Stimulated activated CD8-positive, alpha-beta memory T cell treated with anti-CD3 and anti-CD28 coated beads, Interleukin-4, amount 100 ng/mL, for 24 hours (primary cell): ENCODE measurements around the gene POLR3A.

Source experiments
- DNase-seq: peaks from one replicate; pipeline ENCODE4 v3.0.0-alpha.2; 2020; ENCODE audit warnings: low read depth

POLR3A gene

GRCh38 chr10:78046711-78047269 lies 17.5 kb upstream of the POLR3A start:
- no peak for DNase-seq

DNA sequence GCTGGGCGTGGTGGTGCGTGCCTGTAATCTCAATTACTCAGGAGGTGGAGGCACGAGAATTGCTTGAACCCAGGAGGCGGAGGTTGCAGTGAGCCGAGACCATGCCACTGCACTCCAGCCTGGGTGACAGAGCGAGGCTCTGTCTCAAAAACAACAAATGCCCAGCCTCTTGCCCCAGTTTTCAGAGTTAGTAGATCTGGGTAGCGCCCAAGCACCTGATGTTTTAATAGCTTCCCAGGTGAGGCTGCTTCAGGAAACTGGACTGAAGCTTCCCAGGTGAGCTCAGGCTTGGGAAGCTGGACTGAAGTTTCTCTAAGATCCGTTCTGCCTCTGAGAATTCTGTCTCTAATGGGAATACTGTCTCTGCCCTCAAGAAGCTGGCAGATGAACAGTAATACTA lies 16.5 kb upstream of the POLR3A start:
- no peak for DNase-seq

- no peak for DNase-seq
These were observed 15.9 kb upstream of the POLR3A start for GRCh38 chr10:78045237-78045636.

DNA sequence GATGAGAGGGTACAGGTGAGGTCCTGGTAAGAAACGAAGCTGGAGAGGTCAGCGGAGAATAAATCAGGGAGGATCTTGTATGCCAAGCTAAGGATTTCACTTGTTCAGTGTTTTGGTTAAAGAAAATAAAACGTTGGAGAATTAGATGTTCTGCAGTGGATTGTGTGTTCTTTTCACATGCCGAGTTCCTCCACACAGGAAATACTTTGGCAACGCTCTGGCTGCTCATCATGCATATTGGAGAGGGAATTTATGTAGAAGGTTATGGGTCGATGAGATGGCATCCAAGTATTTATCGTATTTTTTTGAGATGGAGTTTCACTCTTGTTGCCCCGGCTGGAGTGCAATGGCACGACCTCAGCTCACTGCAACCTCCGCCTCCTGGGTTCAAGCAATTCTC lies 15.4 kb upstream of the POLR3A start:
- no peak for DNase-seq

DNA sequence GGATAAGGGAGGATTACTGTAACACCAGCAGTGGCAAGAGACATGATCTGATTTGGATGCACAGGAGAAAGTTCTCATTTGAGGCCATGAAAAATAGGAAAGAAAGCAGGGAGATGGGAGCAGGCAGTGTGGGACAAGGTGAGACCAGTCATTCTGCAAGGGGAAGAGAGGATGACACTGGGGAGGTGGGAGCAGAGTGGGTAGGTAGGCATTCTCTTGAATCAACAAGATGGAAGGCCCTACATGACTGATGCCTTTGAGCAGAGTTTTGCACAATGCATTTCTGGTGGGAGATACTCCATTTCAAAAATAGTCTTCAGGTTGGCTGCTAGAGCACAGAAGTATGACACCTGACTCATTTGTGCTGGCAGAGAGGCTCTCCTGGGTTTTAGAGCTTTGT lies 14.9 kb upstream of the POLR3A start:
- no peak for DNase-seq

DNA sequence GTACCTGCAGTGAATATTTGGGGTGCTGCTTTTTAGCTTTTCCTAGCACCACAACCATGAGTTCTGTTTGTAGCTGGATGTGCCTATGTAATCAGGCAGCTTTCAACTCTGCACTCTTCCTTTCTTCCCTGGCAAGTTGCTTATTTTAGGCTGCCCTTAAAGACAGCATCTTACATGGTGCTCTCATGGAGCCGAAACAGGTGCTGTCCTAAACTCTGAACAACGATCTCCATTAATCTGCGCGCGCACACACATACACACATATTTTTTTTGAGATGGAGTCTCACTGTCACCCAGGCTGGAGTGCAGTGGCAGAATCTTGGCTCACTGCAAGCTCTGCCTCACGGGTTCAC lies 13.4 kb upstream of the POLR3A start:
- DNase-seq, result no peak

GRCh38 chr10:78042058-78042751 lies 12.9 kb upstream of the POLR3A start:
- no peak for DNase-seq

GRCh38 chr10:78041170-78042057 lies 12.1 kb upstream of the POLR3A start:
- DNase-seq, result no peak

- DNase-seq, result no peak
These were observed 10.4 kb upstream of the POLR3A start for GRCh38 chr10:78039743-78040142.

DNA sequence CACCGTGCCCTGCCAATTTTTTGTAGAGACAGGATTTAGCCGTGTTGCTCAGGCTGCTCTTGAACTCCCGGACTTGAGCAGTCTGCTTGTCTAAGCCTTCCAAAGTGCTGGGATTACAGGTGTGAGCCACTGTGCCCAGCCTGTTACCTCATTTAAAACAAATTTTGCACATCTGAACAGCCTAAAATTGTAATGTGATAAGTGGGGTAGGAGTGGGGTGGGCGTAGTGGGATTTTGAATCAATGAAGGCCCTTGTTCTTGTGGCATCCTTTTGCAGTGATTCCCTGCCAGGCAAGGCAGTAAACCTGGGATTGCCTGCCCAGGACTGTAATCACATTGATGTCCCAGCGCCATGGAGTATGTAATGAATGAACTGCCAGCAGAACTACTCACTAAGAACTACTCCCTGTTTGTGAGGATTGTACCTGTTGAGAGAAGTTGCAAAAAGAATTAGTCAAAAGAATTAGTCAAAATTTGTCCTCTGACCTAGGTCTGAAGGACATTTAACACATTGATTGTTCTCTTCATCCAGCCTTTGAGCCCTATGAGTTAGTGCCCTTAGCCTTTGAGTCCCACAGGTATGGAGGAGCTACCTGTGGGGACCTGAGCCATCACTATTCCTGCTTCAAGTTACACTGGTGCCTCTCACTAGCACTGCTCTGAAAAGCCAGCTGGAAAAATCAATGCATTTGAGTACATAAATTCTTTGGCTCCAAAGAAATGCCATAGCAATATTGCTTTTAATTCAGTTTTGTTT lies 9.7 kb upstream of the POLR3A start:
- DNase-seq, result no peak

GRCh38 chr10:78038105-78038504 lies 8.8 kb upstream of the POLR3A start:
- DNase-seq, result no peak

- no peak for DNase-seq
These were observed 6.7 kb upstream of the POLR3A start for GRCh38 chr10:78035933-78036583.

DNA sequence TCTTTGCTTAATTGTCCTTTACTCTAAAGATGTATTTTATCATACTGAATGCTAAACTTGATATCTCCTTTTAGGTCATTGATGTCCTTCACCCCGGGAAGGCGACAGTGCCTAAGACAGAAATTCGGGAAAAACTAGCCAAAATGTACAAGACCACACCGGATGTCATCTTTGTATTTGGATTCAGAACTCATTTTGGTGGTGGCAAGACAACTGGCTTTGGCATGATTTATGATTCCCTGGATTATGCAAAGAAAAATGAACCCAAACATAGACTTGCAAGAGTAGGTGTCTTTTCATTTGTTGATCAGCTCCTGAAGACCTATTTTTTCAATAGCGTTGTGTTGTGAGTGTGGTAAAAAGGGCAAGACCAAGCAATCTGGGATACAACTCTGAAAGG lies 6.1 kb upstream of the POLR3A start:
- DNase-seq, result no peak

- no peak for DNase-seq
These were observed 5.7 kb upstream of the POLR3A start for GRCh38 chr10:78035025-78035424.

DNA sequence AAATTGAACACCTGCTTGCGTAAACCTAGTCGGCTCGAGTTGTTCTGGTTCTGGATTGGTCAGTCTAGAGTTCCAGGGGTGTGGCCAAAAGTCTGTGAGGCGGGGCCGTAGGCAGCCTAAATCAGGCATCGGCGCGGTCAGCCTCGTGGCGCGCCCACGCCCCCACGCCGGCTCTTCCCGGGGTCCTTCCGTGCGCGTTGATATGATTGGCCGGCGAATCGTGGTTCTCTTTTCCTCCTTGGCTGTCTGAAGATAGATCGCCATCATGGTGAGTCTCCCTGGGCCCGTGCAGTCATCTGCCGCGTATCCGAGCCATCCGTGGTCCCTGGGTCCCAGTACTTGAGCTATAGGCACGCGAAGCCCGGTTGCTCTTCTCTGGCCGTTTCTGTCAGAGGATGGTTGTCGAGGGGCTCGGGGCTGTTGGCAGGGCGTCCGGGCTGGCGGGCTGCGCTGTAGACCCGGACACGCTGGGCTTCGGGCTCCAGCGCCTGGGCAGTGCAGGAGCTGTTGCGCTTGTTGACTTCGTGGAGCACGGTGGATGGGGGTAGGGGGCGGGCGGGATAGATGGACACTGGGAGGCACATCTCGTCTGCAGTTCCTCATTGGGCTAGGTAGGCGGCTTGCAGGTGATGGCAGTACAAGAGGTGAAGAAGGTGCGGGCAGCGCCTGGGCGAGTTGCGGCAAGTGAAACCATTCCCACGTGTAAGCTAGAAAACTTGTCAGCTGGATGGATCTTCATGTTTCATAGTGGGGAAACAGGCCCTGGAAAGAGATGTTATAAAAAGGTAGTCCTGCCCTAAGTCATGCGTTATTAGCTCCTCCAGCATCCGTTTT lies 4.5 kb upstream of the POLR3A start, which contains the start of gene RPS24:
Gene RPS24 (plus strand): TSS at position 227 of the 834 bp plus-strand sequence. CDS start 39 bp downstream, at position 266.
- DNase-seq, result peak; percentile 89

DNA sequence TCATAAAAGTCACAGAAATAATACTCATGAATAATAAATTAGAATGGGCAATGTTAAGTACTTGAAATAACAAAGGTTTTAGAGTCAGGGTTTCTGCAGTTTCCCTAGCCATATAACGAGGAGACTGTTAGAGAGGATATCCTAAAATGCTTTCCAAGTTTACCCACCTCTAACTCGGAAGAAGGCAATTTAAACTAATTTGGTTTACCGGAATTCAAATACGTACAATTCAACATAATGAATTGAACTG lies 4.0 kb upstream of the POLR3A start:
- no peak for DNase-seq

GRCh38 chr10:78028438-78029268 lies 662 bp downstream of the POLR3A start:
- no peak for DNase-seq

DNA sequence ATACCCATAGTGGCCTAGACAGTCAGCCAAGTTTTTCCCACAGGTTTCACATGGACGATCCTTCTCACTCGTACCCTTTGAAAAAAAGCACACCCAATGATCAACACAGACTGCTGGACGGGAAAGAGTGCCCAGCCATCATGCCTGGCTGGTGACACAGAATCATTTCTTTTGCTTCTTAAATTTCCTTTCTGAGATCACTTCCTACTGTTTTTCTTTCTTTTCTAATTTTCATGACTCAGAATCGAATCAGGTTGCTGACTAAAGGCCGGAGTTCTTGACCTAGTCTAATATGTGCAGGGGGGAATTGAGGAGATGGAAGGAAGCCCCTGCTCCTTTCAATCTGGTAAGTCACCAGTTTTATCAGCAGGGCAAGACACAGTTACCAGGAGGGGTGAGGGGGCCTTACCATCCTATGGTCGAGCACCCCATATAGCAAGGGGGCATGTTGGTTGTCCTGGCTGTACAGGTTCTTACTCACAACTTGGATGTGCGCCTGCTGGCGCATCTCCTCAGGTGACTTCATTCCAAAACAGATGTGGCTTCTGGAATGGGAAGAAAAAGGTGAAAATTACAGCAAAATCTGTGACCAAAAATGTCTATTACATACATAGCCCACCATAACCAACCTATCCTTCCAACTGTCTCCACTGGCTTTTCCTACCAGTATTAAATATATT lies 3.5 kb downstream of the POLR3A start:
- no peak for DNase-seq

DNA sequence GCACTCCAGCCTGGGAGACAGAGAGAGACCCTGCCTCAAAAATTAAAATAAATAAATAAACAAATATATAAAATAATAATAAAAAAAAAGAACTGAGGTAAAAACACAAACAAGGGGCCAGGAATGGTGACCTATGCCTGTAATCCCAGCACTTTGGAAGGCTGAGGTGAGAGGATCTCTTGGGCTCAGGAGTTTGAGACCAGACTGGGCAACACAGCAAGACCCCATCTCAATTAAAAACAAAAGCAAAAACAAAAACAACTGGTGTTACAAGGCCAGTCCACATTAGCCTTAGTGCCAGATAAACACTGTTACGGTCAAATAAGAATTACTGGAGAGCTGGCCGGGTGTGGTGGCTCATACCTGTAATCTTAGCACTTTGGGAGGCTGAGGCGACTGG lies 5.6 kb downstream of the POLR3A start:
- no peak for DNase-seq

DNA sequence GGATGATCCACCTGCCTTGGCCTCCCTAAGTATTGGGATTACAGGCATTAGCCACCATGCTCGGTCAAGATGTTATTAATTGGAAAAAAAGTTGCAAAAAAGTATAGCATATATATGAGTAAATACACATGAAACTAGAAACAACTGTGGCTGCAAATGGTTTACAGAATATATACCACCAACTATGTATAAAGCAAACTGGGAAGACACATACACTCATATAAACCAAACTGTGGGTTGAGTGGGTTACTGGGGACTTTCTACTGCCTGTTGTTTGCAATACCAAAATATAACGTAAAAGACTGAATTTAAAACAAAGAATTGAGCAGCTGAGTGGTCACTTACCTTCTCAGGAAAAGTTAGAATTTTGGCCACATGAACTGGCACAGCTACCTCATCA lies 8.1 kb downstream of the POLR3A start:
- no peak for DNase-seq
